ENCODE measurements around the gene IL20.

DNA sequence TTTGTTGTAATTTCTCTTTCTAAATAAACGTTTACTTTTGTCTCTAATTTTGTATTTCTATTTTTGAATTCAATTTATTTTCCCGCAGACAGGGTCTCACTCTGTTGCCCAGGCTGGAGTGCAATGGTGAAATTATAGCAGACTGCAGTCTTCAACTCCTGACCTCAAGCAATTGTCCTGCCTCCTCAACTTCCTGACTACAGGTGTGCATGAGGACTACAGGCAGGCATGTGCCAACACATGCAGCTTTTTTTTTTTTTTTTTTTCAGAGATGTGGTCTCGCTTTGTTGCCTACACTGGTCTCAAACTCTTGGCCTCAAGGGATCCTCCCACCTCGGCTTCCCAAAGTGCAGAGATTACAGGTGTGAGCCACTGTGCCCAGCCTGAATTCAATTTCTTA, 36.7 kb upstream of the IL20 start:
- TF ChIP-seq KDM5A (IDR thresholded peaks at IDR 0.05; ENCODE audit: borderline replicate concordance, low read length) (no peak), ZNF484 (CRISPR knock-in tag; IDR thresholded peaks at IDR 0.05; ENCODE audit: borderline replicate concordance, low read depth) (no peak), KLF13 (CRISPR knock-in tag; IDR thresholded peaks at IDR 0.05) (no peak), TAF1 (CRISPR knock-in tag; IDR thresholded peaks at IDR 0.05) (no peak), NR2F6 (IDR thresholded peaks at IDR 0.05) (no peak), NR2F6 (CRISPR knock-in tag; IDR thresholded peaks at IDR 0.05) (no peak), HOXA3 (CRISPR knock-in tag; IDR thresholded peaks at IDR 0.05) (no peak), POLR2A (IDR thresholded peaks at IDR 0.05; ENCODE audit: insufficient read depth in 1 of 2, low read depth in 2 of 2, low read length in 2 of 2) (no peak)
